Neural progenitor cell (in vitro differentiated cells): Measurements from ENCODE around the gene KCNE4. TPM values are rescaled to one million over a fixed set of nuclear protein-coding genes. Genes with fewer than 3 reads are reported as not detected.

ENCODE experiments used
- DNase-seq: peaks from one replicate; pipeline ENCODE4 v3.0.0-alpha.2; 2016; ENCODE audit warnings: low spot score
- H2AFZ ChIP-seq: fragments of 200-600 bp; sonication (generic); replicated peaks from 2 replicates; pipeline ENCODE4 v1.6.1; 2016; ENCODE audit warnings: antibody characterized with exemption
- H3F3A ChIP-seq: fragments of 200-600 bp; sonication (generic); 2 replicates; pipeline ENCODE4 v1.6.1; 2016; ENCODE audit warnings: antibody characterized with exemption, low read depth
- H3K27ac ChIP-seq: fragments of 200-600 bp; sonication (generic); 2 replicates; pipeline ENCODE4 v1.5.1; 2016; ENCODE audit warnings: mild to moderate bottlenecking
- H3K27me3 ChIP-seq: fragments of 200-600 bp; sonication (generic); 2 replicates; pipeline ENCODE4 v1.6.1; 2016; ENCODE audit warnings: mild to moderate bottlenecking, moderate library complexity
- H3K36me3 ChIP-seq: fragments of 200-600 bp; sonication (generic); 2 replicates; pipeline ENCODE4 v1.5.1; 2016
- H3K4me1 ChIP-seq: fragments of 200-600 bp; sonication (generic); 2 replicates; pipeline ENCODE4 v1.6.1; 2016; ENCODE audit warnings: mixed run types
- H3K4me2 ChIP-seq: fragments of 200-600 bp; sonication (generic); 2 replicates; pipeline ENCODE4 v1.6.1; 2016
- H3K4me3 ChIP-seq: fragments of 200-600 bp; sonication (generic); 2 replicates; pipeline ENCODE4 v1.5.1; 2016
- H3K79me2 ChIP-seq: fragments of 200-600 bp; sonication (generic); 2 replicates; pipeline ENCODE4 v1.6.1; 2016; ENCODE audit warnings: low read depth
- H3K9ac ChIP-seq: fragments of 200-600 bp; sonication (generic); 2 replicates; pipeline ENCODE4 v1.6.1; 2016
- H3K9me3 ChIP-seq: fragments of 200-600 bp; sonication (generic); 2 replicates; pipeline ENCODE4 v1.5.1; 2016; ENCODE audit warnings: low read depth
- H4K20me1 ChIP-seq: fragments of 200-600 bp; sonication (generic); 2 replicates; pipeline ENCODE4 v1.6.1; 2016; ENCODE audit warnings: low read depth
- H3K27ac Mint-ChIP-seq: 3 replicates; pipeline ENCODE4 v1.8.0; 2021; ENCODE audit warnings: mixed read lengths
- H3K27me3 Mint-ChIP-seq: 2 replicates; pipeline ENCODE4 v1.8.0; 2022; ENCODE audit warnings: low read depth, mild to moderate bottlenecking, inconsistent platforms, moderate library complexity, mixed read lengths; ENCODE audit not compliant: insufficient read depth
- H3K36me3 Mint-ChIP-seq: 3 replicates; pipeline ENCODE4 v1.8.0; 2021; ENCODE audit warnings: mixed read lengths
- H3K4me1 Mint-ChIP-seq: 3 replicates; pipeline ENCODE4 v1.8.0; 2021; ENCODE audit warnings: mixed read lengths
- H3K4me3 Mint-ChIP-seq: 3 replicates; pipeline ENCODE4 v1.8.0; 2021; ENCODE audit warnings: mild to moderate bottlenecking, moderate library complexity, mixed read lengths
- H3K9me3 Mint-ChIP-seq: 3 replicates; pipeline ENCODE4 v1.8.0; 2020; ENCODE audit warnings: mixed read lengths
- CTCF ChIP-seq: fragments of 200-600 bp; sonication (generic); IDR thresholded peaks from 2 replicates; pipeline ENCODE4 v1.5.1; 2017; ENCODE audit warnings: antibody characterized with exemption, mild to moderate bottlenecking
- EZH2 ChIP-seq: fragments of 200-600 bp; sonication (generic); IDR thresholded peaks from 2 replicates; pipeline ENCODE4 v1.6.1; 2017; ENCODE audit warnings: antibody characterized with exemption, mild to moderate bottlenecking, moderate library complexity
- EZH2phosphoT487 ChIP-seq: fragments of 200-600 bp; sonication (generic); IDR thresholded peaks from 2 replicates; pipeline ENCODE4 v1.6.1; 2017; ENCODE audit warnings: antibody characterized with exemption
- total RNA-seq: library from RNA; depleted of rRNA; stranded (reverse); fragments of >200 nt; gene quantifications from 2 replicates; pipeline ENCODE4 v1.2.3, GENCODE V29; 2015; ENCODE audit warnings: low replicate concordance

The KCNE4 gene
- total RNA-seq, 1 donor from 2014 or later = not detected

DNA sequence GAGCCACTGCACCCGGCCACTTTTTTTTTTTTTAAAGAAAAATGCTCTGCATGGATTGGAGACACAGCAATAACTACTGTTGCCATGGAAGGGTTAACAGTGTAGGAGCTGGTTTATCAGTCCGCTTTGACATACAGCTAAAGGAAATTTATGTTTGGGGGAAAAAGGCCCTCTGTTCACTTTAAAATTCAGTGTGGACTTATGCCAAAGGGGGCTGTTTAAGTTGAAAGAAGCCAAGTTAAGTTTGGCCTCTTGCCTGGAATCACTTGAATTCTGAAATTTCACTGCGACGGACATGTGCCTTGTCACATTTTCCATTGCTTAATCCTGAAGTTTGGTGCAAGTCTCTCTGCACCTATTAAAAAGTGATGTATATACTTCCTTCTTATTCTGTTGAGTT is 3.1 kb downstream of the KCNE4 start:
- H3K4me3 Mint-ChIP-seq = no peak overlapping the region
- peaks cover 3% of the 10 kb centered on the region for H3K9me3 Mint-ChIP-seq
- TF ChIP-seq CTCF = no peak
- TF ChIP-seq EZH2 = no peak
- TF ChIP-seq EZH2phosphoT487 = no peak
- H3K27ac ChIP-seq = no peak overlapping the region
- no peaks in the 10 kb centered on the region for H3K36me3 ChIP-seq
- H3K9me3 ChIP-seq = no peaks in the 10 kb centered on the region
- no peak overlapping the region for H3K4me2 ChIP-seq
- no peak overlapping the region for H3K9ac ChIP-seq
- H3K27me3 ChIP-seq = no peaks in the 10 kb centered on the region
- DNase-seq = no peak
- no peak overlapping the region for H3K27ac Mint-ChIP-seq
- no peaks in the 10 kb centered on the region for H3K36me3 Mint-ChIP-seq
- no peaks in the 10 kb centered on the region for H4K20me1 ChIP-seq
- peaks cover 43% of the 10 kb centered on the region for H3K4me1 Mint-ChIP-seq
- H3F3A ChIP-seq = no peaks in the 10 kb centered on the region
- peaks cover 10% of the 10 kb centered on the region for H3K4me1 ChIP-seq
- H3K27me3 Mint-ChIP-seq = peaks cover 4% of the 10 kb centered on the region
- no peak overlapping the region for H3K4me3 ChIP-seq
- H3K79me2 ChIP-seq = no peaks in the 10 kb centered on the region
- H2AFZ ChIP-seq = no peak overlapping the region

- no peaks in the 10 kb centered on the region for H3F3A ChIP-seq
- H3K27ac ChIP-seq = no peak overlapping the region
- peaks cover 10% of the 10 kb centered on the region for H3K4me1 ChIP-seq
- H3K27me3 ChIP-seq = no peaks in the 10 kb centered on the region
- peaks cover 39% of the 10 kb centered on the region for H3K4me1 Mint-ChIP-seq
- no peaks in the 10 kb centered on the region for H3K36me3 Mint-ChIP-seq
- no peaks in the 10 kb centered on the region for H4K20me1 ChIP-seq
- peaks cover 3% of the 10 kb centered on the region for H3K9me3 Mint-ChIP-seq
- no peak overlapping the region for H3K4me3 ChIP-seq
- H2AFZ ChIP-seq = no peak overlapping the region
- no peak overlapping the region for H3K9ac ChIP-seq
- TF ChIP-seq CTCF (no peak), EZH2 (no peak), EZH2phosphoT487 (no peak)
- no peak for DNase-seq
- H3K36me3 ChIP-seq = no peaks in the 10 kb centered on the region
- H3K79me2 ChIP-seq = no peaks in the 10 kb centered on the region
- H3K27me3 Mint-ChIP-seq = peaks cover 2% of the 10 kb centered on the region
- H3K9me3 ChIP-seq = no peaks in the 10 kb centered on the region
- no peak overlapping the region for H3K4me3 Mint-ChIP-seq
- no peak overlapping the region for H3K27ac Mint-ChIP-seq
- no peak overlapping the region for H3K4me2 ChIP-seq
These were observed 3.8 kb downstream of the KCNE4 start for GRCh38 chr2:223055836-223056235.

DNA sequence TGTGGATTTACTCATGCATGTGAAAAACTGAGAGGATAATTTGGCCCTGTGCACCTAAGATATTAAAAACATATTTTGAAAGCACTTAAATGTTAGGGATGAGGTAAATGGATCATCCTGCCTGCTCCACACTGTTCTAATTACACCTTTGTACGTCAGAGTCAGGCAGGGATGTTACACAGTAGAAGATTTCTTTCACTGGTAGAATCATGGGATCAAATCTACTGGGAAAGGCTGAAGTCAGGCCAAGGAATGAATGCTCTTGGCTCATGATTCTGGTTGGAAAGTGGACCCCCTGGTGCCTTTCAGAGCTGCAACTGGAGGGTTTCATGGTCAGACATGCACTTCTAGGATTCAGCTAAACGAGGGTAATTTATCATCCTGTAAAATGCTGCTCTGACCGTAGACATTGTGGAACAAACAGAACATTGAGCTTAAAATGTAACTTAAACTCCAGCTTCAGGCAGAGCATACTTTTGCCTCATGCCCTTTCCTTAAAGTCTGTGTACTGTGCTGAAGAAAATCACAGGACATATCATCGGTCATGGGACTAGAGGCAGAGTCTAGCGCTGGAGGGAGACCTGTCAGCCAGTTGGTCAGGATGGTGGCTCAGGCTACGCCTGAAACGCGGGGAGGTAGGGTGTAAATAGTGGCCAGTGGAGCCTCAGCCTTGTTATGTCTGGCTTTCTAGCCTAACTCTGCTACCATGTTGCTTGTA is 4.9 kb downstream of the KCNE4 start:
- H3K36me3 ChIP-seq = no peaks in the 10 kb centered on the region
- peaks cover 2% of the 10 kb centered on the region for H3K4me1 ChIP-seq
- no peaks in the 10 kb centered on the region for H3F3A ChIP-seq
- no peak overlapping the region for H3K27ac ChIP-seq
- Mint-ChIP-seq H3K27ac (peak overlapping the region; percentile 69), H3K27me3 (no peaks in the 10 kb centered on the region), H3K36me3 (no peaks in the 10 kb centered on the region), H3K4me1 (peaks cover 29% of the 10 kb centered on the region), H3K4me3 (no peak overlapping the region), H3K9me3 (peaks cover 3% of the 10 kb centered on the region)
- H2AFZ ChIP-seq = peak overlapping the region; percentile 26
- H3K4me2 ChIP-seq = no peak overlapping the region
- no peak for DNase-seq
- H3K9me3 ChIP-seq = no peaks in the 10 kb centered on the region
- no peaks in the 10 kb centered on the region for H3K79me2 ChIP-seq
- no peak overlapping the region for H3K4me3 ChIP-seq
- TF ChIP-seq CTCF (no peak), EZH2phosphoT487 (no peak), EZH2 (no peak)
- H3K9ac ChIP-seq = no peak overlapping the region
- no peaks in the 10 kb centered on the region for H3K27me3 ChIP-seq
- no peaks in the 10 kb centered on the region for H4K20me1 ChIP-seq
